CD4-positive, alpha-beta T cell treated with Interleukin-2 at 100 ng/mL for 4 hours (primary cell): ENCODE results near the gene KCNJ9.
"Not testable (repeated sequence)": the region's sequence is repeated elsewhere in the genome, so short reads cannot be mapped to it uniquely, and the experiment has no call there.

Source experiments
- DNase-seq: peaks from one replicate; pipeline ENCODE4 v3.0.0-alpha.2; 2020; ENCODE audit warnings: low spot score

Gene KCNJ9

DNA sequence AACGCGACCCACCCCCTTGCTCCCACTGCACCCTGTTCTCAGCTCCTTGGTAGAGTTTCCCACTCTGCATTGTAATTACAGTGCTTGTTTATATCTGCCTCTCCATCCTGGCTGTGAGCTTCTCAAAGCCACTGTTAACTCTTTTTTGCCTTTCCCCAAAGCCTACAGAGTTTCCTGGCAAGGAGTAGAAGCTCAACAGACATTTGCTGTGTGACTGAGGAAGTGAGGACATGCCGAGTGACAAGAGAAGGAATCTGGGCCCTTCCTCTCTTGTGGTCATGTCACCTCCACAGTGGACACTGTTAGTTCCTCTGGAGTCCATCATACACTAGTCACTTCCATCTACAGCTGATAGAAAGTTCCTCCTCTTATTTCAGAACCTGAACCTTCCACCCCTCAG, 23.1 kb downstream of the KCNJ9 start:
- no peak for DNase-seq

DNA sequence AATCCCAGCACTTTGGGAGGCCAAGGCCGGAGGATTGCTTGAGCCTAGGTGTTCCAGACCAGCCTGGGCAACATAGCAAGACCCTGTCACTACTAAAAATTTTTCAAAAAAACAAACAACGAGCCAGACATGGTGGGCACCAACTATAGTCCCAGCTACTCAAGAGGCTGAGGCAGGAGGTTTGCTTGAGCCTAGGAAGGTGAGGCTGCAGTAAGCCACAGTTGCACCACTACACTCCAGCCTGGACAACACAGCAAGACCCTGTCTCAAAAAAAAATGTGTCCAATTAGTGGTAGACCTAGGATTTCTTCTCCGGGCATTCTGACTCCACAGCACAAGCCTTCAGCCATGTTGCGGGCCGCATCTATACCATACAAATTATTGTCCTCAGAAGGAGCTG, 23.8 kb downstream of the KCNJ9 start:
- DNase-seq: no peak

DNA sequence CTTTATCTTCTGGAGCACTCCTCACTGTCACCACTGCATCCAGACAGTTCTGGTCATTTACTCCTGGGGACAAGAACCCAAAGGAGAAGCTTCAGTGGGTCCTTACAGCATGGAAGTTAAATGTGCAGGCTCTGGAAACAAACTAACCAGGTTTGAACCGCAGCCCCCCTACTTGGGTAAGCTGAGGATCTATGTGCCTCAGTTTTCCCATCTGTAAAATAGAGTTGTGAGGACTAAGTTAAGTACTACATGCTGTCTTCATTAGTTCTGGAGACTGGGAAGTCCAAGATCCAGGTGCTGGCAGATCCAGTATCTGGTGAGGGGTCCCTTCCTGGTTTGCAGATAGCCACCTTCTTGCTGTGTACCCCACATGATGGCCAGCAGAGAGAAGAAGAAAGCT, 26.2 kb downstream of the KCNJ9 start:
- no peak for DNase-seq

DNA sequence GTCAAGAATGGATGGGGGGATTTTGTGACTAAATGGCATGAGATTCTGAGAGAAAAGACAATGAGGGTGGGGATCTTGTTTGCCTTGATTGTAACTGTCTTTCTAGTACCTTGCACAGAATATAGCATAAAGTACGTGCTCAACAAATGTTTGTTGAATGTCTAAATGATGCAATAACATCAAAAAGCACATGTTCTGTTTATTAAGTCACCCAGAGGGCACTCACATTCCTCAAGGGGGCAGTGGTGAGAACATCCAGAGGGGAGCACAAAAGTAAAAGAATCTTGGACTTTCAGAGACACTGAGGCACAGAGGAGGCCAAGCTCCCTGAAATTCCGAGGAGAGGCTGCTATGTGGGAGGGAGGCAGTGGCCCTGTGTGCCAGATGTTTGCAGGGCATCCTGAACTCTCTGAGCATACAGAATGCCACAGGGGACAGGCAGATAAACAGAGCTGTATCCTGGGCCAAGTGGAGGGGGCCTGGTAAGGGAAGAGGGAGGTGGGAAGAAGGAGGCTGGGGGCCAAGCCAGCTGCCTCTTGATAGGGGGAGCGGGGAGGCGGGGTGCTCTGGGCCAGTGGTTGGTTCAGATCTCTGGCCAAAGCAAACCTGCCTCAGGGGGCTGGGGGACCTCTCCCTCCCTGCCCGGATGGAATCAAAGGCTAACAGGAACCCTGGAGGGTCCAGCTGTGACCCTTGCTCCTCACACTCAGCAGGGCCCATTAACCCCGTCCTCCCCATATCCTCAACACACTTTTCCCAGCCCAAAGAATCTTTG, 27.7 kb downstream of the KCNJ9 start:
- DNase-seq: peak; percentile 32

DNA sequence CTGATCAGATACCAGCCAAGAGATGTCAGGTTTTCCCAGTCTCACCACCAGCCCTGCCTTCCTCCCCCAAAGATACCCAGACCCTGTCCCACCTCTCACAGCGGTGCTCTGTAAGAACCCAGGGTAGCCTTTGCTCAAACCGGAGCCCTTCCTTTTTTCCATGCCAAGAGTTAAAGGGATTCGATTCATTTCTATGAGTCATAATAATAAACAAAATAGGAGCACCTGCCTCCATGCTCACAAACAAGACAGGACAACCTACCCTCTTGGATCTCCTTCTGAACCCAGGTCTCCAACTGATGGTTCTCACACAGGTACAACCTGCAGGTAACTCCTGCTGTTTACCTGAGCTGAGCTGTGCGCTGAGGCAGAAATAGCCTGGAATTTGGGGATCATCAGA, 28.3 kb downstream of the KCNJ9 start:
- no peak for DNase-seq

- not testable (repeated sequence) for DNase-seq
Measured at GRCh38 chr1:160111462-160111861, 30.1 kb downstream of the KCNJ9 start.

DNA sequence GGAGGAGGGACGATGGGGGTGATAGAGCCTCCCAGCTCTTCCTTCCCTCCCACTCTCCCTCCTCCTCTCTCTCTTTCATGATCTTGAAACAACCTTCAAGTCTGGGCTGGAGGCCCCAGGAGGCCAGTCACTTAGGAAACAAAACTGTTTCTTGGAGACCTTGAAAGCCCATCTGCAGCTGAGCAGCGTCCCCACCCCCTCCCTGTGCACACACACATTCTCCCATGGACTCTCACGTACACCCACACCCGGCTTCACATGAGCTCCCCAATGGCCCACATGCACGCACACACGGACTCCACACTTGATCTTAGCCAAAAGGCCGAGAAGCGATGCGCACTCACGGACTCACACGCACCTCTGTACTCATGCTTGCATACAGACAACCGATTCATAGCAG, 31.0 kb downstream of the KCNJ9 start:
- DNase-seq: no peak

DNA sequence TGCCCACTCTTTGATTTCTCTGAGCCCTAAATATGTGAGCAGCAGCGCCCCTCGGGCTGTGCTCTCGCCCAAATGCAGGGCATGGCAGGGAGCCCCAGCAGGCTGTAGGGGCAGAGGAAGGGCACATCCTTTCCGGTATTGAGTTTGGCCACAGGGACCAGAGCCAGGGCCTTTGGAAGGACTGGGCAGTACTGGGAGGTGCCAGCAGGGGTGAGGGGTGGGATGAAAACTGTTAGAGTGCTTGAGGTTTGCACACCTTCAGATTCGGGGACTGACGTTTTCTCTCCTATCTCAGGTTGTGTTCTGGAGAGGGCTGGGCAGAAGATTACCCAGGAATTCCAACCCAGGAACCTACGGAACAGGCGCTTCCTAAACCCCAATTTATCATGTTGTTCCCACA, 32.1 kb downstream of the KCNJ9 start:
- DNase-seq: no peak

- no peak for DNase-seq
Measured at GRCh38 chr1:160114085-160114484, 32.7 kb downstream of the KCNJ9 start.

GRCh38 chr1:160115545-160116282, 34.4 kb downstream of the KCNJ9 start, which contains the start of gene ATP1A2:
TSS of gene ATP1A2 (plus strand) at chr1:160115759. CDS start at chr1:160115862, 103 bp downstream.
- DNase-seq: no peak

DNA sequence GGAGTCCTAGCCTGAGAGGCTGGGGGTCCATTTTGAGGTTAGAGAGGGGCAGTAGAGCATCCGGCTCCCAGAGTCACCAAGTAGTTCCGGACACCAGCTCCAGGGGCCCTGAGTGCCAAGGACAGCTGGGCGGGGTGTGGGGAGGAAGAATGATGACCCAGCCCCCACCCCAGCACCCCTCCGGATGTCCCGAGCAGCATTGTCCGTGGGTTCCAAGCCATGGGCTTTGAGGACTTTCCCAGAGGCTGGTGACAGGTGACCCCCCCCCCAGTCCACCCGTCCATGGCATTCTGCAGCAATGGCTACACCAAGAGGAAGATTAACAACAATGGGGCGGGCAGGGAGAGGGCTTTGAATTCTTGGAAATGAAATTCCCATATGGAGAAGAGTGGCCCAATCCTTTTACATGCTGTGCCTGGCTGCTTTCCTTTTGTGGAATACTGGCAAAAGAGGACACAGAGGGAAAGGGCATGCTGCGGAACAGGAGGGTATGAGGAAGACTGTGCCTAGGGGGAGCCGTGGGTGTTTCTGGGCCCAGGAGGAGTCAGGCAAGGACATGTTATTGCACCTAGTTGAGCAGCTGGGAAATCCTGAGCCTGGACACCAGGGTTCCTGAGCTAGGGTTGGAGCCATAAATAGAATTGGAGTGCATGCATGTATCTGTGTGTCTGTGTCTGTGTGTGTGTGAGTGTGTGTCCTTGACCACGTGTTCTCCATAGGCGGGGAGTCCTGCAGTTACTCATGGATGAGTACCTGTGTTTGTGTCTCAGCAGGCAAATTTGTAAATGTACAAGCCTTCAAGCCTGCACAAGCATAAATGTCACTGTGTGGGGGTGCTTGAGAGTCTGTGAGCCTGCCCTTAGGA, 35.2 kb downstream of the KCNJ9 start:
- no peak for DNase-seq

DNA sequence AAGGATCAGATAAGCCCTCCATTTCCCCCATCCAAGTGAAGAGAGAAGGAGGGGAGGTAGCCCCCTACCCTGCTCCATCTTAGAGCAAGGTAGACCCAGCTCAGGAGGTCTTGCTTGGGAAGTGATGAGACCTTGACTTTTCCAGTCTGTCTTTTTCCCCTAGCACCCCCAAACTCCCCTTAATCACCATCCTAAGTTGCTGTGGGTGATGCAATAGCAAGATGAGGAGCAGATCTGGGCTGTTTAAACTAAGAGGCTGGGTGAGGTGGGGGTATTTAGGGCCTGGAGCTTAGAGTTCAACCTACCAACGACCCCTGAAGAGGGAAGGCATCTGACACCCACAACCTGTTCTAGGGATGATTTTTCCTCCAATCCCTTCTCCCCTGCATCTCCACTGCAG, 36.0 kb downstream of the KCNJ9 start:
- DNase-seq: no peak

- DNase-seq: no peak
Measured at GRCh38 chr1:160117709-160118183, 36.4 kb downstream of the KCNJ9 start.

DNA sequence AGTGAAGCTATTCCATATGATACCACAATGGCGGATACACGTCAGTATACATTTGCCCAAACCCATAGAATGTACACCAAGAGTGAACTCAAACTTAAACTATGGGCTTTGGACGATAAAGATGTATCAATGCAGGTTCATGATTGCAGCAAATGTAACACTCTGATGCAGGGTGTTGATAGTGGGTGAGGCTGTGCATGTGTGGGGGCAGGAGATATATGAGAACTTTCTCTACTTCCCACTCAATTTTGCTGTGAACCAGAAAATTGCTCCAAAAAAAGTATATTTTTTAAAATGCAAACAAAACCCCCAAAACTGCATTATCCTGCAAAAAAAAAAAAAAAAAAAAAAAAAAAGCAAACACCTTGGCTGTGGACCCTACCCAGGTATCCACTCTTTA, 37.6 kb downstream of the KCNJ9 start:
- DNase-seq: no peak

DNA sequence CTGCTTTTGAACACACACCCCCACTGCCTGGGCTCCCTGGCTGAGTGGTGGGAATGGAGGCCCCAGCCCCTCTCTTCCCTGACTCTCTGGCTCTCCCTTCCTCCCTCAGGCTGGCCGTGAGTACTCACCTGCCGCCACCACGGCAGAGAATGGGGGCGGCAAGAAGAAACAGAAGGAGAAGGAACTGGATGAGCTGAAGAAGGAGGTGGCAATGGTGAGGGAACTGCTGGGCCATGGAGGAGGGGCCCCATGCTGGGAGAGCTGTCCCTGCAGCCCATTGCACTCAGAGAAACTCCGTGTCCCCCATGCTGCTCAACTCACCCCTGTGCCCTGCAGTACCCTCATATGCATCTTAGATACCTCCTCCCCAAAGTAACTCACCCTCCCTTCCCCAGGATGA, 39.5 kb downstream of the KCNJ9 start:
- DNase-seq: no peak

GRCh38 chr1:160121388-160121787, 40.0 kb downstream of the KCNJ9 start:
- DNase-seq: no peak

- DNase-seq: no peak
Measured at GRCh38 chr1:160122978-160123495, 41.7 kb downstream of the KCNJ9 start.

DNA sequence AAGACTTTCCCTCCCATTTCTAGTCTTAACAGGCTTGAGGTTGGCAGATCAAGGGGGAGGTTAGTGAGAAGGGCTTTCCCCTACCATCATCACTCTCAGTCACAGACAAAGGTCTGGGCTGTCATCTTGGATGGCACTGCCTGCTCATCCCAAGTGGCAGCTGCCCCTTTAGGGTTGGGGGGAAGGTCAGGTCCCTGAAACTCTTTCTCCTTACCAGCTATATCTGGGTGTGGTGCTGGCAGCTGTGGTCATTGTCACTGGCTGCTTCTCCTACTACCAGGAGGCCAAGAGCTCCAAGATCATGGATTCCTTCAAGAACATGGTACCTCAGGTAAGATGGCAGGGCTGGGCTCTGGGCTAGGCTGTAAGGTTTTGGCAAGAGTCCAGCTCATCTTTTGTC, 42.4 kb downstream of the KCNJ9 start:
- DNase-seq: no peak

GRCh38 chr1:160124705-160125478, 43.6 kb downstream of the KCNJ9 start:
- DNase-seq: no peak

GRCh38 chr1:160125746-160126145, 44.4 kb downstream of the KCNJ9 start:
- DNase-seq: no peak

DNA sequence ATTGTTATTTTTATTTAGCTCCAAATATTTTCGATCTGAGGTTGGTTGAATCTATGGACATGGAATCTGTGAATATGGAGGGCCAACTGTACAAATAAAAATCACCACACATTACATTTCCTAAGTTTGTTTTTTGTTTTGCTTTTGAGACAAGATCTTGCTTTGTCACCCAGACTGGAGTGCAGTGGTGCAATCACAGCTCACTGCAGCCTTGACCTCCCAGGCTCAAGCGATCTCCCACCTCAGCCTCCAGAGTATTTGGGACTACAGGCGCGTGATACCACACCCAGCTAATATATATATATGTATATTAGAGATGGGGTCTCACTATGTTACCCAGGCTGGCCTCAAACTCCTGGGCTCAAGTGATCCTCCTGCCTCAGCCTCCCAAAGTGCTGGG, 45.0 kb downstream of the KCNJ9 start:
- DNase-seq: not testable (repeated sequence)
